Measurements from ENCODE around the gene MAST4. TPM values are rescaled to one million over a fixed set of nuclear protein-coding genes. Genes with fewer than 3 reads are reported as not detected.

Gene MAST4
- total and polyA plus RNA-seq, 2 of the 13 experiments (the other 11 are each of a cell fraction or from before 2014, with no cell fraction given) = 3.4 to 3.7 TPM

- no peak for TF ChIP-seq ZNF770 (CRISPR knock-in tag; IDR thresholded peaks at IDR 0.05)
Observed at GRCh38 chr5:66744040-66744439, 147.8 kb downstream of the MAST4 start (continued).

GRCh38 chr5:66745297-66745696 is 149.1 kb downstream of the MAST4 start:
- ChIA-PET POLR2A (no interaction called here), CTCF (ENCODE audit: low intra/inter-chr PET ratio, low total read pairs) (no interaction called here)
- Histone ChIP-seq H3K79me2 (ENCODE audit: insufficient read depth, low read length) (no peaks in the 10 kb centered on the region), H3K36me3 (replicated peaks in 1 of 2; ENCODE audit: control insufficient read depth in 1 of 2, insufficient read depth in 2 of 2, low read length in 2 of 2) (no peaks in the 10 kb centered on the region), H3K4me2 (ENCODE audit: low read depth, low read length) (no peak overlapping the region), H3K4me1 (ENCODE audit: insufficient read depth, low read length) (peaks cover 14% of the 10 kb centered on the region), H3K9me3 (ENCODE audit: low read length) (no peaks in the 10 kb centered on the region), H2AFZ (ENCODE audit: low read length) (no peak overlapping the region), H3K27ac (ENCODE audit: extremely low read length, insufficient read depth, low read length) (no peak overlapping the region), H3K9ac (ENCODE audit: insufficient read depth, low read depth, low read length) (no peak overlapping the region), H3K4me3 (replicated peaks in 1 of 3; ENCODE audit: insufficient read depth in 1 of 3, low read depth in 2 of 3, low read length in 3 of 3) (no peak overlapping the region), H3K27me3 (ENCODE audit: control insufficient read depth in 1 of 2, insufficient read depth in 2 of 2, low read length in 2 of 2) (peaks cover 0 to 8% of the 10 kb centered on the region in 2 experiments; a peak in 4 of 5 replicates), H4K20me1 (ENCODE audit: insufficient read depth, low read length) (no peaks in the 10 kb centered on the region)
- in situ Hi-C loops (cut with HindIII; ENCODE audit: extremely low pct_ligation_motif_present, low pct_unique_long_range_greater_than_20kb) = no loop called here
- intact Hi-C loops (cut with micrococcal nuclease; ENCODE audit: unreplicated experiment) = no loop called here
- 31% methylated on average over 5 of the region's 5 CpGs for WGBS (ENCODE audit: low lambda C conversion rate)
- DNase-seq (ENCODE audit: low spot score) (no peak), ATAC-seq (no peak), FAIRE-seq (no peak)
- TF ChIP-seq ZNF615 (CRISPR knock-in tag; IDR thresholded peaks at IDR 0.05; ENCODE audit: borderline replicate concordance) (no peak), ZNF572 (CRISPR knock-in tag; IDR thresholded peaks at IDR 0.05) (no peak), TBL1XR1 (IDR thresholded peaks at IDR 0.05; ENCODE audit: borderline replicate concordance, low read length, partially characterized antibody) (no peak), STAT5B (CRISPR knock-in tag; IDR thresholded peaks at IDR 0.05) (no peak), SMARCE1 (IDR thresholded peaks at IDR 0.05; ENCODE audit: borderline replicate concordance) (no peak), ZNF784 (CRISPR knock-in tag; IDR thresholded peaks at IDR 0.05; ENCODE audit: borderline replicate concordance) (no peak), TCF7 (IDR thresholded peaks at IDR 0.05; ENCODE audit: low read depth) (no peak), NR2F6 (IDR thresholded peaks at IDR 0.05) (no peak), NR2F6 (CRISPR knock-in tag; IDR thresholded peaks at IDR 0.05) (no peak), HDAC6 (IDR thresholded peaks at IDR 0.05; ENCODE audit: low read depth, low read length) (no peak)
- BruUV-seq (replicated peaks) = no TSS peak

Measured in HepG2 (cell line).